Retinal pigment epithelial cell (primary cell): ENCODE data around the gene GHR.

Experiments
- DNase-seq: peaks from one replicate; pipeline ENCODE4 v3.0.0-alpha.2; 2010; ENCODE audit warnings: low read depth
- H3K4me3 ChIP-seq: 2 replicates; pipeline ENCODE4 v1.5.1; 2011; ENCODE audit warnings: mild to moderate bottlenecking, low read length, control low read depth, moderate library complexity
- TF ChIP-seq, protein P1 (sequence below): conservative IDR thresholded peaks from 2 replicates; pipeline ENCODE4 v1.5.1; 2011; ENCODE audit warnings: low read depth, low read length, control low read depth, inconsistent platforms

GHR gene

DNA sequence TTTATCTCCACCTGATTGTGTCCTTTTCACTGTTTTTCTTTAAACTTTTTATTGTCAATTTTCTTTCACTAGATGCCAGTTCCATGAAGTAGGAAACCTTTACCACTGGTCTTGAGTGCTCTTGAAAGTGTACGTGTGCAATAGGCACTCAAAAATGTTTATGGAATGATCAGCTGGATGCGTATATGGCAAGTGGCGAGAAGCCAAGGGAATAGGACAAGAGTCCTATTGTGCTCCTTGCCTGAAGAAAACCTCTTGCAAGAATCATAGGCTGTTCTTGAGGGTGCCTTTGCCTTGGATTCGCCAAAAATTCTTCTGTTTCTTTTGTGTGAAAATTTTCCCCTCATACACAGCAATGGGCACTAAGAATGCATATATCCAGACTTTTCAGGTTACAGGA lies 97.7 kb downstream of the GHR start:
- no peak for DNase-seq
- TF ChIP-seq, protein P1, sequence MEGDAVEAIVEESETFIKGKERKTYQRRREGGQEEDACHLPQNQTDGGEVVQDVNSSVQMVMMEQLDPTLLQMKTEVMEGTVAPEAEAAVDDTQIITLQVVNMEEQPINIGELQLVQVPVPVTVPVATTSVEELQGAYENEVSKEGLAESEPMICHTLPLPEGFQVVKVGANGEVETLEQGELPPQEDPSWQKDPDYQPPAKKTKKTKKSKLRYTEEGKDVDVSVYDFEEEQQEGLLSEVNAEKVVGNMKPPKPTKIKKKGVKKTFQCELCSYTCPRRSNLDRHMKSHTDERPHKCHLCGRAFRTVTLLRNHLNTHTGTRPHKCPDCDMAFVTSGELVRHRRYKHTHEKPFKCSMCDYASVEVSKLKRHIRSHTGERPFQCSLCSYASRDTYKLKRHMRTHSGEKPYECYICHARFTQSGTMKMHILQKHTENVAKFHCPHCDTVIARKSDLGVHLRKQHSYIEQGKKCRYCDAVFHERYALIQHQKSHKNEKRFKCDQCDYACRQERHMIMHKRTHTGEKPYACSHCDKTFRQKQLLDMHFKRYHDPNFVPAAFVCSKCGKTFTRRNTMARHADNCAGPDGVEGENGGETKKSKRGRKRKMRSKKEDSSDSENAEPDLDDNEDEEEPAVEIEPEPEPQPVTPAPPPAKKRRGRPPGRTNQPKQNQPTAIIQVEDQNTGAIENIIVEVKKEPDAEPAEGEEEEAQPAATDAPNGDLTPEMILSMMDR: no peak
- no peak overlapping the region for H3K4me3 ChIP-seq

- TF ChIP-seq, protein P1: no peak
- DNase-seq: no peak
- no peak overlapping the region for H3K4me3 ChIP-seq
Measured at GRCh38 chr5:42521406-42521805, 98.2 kb downstream of the GHR start.

- no peak for DNase-seq
- no peak overlapping the region for H3K4me3 ChIP-seq
- TF ChIP-seq, protein P1: no peak
Measured at GRCh38 chr5:42522783-42523182, 99.5 kb downstream of the GHR start.

DNA sequence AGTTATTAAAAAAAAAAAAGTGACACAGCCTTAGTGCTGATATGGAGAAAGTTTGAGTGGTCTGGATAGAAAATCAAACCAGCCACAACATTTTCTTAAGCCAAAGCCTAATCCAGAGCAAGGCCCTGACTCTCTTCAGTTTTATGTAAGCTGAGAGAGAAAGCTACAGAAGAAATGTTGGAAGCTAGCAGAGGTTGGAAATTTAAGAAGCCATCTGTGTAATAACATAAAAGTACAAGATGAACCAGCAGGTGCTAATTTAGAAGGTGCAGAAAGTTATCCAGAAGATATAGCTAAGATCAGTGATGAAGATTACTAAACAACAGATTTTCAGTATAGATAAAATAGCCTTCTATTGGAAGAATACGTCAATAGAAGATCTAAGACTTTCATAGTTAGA lies 102.9 kb downstream of the GHR start:
- DNase-seq: no peak
- no peak overlapping the region for H3K4me3 ChIP-seq
- TF ChIP-seq, protein P1: no peak

- TF ChIP-seq, protein P1: no peak
- no peak for DNase-seq
- H3K4me3 ChIP-seq: no peak overlapping the region
Measured at GRCh38 chr5:42531611-42532010, 108.4 kb downstream of the GHR start.

GRCh38 chr5:42542106-42542505 lies 118.9 kb downstream of the GHR start:
- no peak for DNase-seq
- TF ChIP-seq, protein P1: no peak
- no peak overlapping the region for H3K4me3 ChIP-seq

- no peak for DNase-seq
- TF ChIP-seq, protein P1: no peak
- H3K4me3 ChIP-seq: no peak overlapping the region
Measured at GRCh38 chr5:42543774-42544173, 120.5 kb downstream of the GHR start.
